Heart left ventricle (tissue), 13 donors: ENCODE measurements around the gene ZNF628.

Experiments used
- POLR2A ChIP-seq, 2 donors: fragments of 450-650 bp; IDR thresholded peaks; one replicate each; pipeline ENCODE4 v1.6.1; 2017; ENCODE audit warnings: antibody characterized with exemption in 2 of 2, mild to moderate bottlenecking in 2 of 2, moderate library complexity in 2 of 2
- TF ChIP-seq, protein P1 (sequence below), 12 donors: fragments of 200-600 bp; sonication (generic) in 4 of 12; IDR thresholded peaks; one replicate each; pipeline versions ENCODE4 v1.5.0 to v1.8.0; 2018 to 2022; ENCODE audit warnings: antibody characterized with exemption in 12 of 12, mild to moderate bottlenecking in 5 of 12
- donor health status: ischemic (EF 13 %, LVEDD 7.1; RV severe dilation, severe dysfunction).
- donor health status: DM: no; HTN: yes; CAD: no.
- donor health status: DM: no; HTN: no; CAD: no.
- donor health status: ischemic (EF 25% LVEDD 6.9; RV normal size, moderate dysfunction).
- donor health status: ischemic (EF 25% LVEDD 5.7; RV mildly dilated, moderate dysfunction).
- donor health status: ischemic (EF 35%, LVEDD 5.7; RV mildly dilated, moderate dysfunction).
- donor health status: nonischemic (EF 11% LVEDD 7.7; RV severe dilation, severe dysfunction).
- donor health status: DM: yes; HTN: yes; CAD: no.
- donor health status: PGD.
- donor health status: ischemic (EF 29% LVEDD 5.4; RV normal size, mild dysfunction).
- donor health status: nonischemic (EF 23%, LVEDD 6.1; RV moderate dilation, normal function).

DNA sequence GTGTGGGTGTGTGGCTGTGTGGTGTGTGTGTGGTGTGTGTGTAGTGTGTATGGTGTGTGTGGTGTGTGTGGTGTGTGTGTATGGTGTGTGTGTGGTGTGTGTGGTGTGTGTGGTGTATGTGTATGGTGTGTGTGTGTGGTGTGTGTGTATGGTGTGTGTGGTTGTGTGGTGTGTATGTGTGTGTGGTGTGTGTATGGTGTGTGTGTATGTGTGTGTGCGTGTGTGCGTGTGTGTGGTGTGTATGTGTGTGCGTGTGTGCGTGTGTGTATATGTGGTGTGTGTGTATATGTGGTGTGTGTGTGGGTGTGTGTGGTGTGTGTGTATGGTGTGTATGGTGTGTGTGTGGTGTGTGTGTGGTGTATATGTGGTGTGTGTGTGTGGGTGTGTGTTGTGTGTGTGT, 41.4 kb upstream of the ZNF628 start:
- TF ChIP-seq, protein P1, sequence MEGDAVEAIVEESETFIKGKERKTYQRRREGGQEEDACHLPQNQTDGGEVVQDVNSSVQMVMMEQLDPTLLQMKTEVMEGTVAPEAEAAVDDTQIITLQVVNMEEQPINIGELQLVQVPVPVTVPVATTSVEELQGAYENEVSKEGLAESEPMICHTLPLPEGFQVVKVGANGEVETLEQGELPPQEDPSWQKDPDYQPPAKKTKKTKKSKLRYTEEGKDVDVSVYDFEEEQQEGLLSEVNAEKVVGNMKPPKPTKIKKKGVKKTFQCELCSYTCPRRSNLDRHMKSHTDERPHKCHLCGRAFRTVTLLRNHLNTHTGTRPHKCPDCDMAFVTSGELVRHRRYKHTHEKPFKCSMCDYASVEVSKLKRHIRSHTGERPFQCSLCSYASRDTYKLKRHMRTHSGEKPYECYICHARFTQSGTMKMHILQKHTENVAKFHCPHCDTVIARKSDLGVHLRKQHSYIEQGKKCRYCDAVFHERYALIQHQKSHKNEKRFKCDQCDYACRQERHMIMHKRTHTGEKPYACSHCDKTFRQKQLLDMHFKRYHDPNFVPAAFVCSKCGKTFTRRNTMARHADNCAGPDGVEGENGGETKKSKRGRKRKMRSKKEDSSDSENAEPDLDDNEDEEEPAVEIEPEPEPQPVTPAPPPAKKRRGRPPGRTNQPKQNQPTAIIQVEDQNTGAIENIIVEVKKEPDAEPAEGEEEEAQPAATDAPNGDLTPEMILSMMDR (IDR thresholded peaks at IDR 0.05): no peak
- no peak for TF ChIP-seq POLR2A (IDR thresholded peaks at IDR 0.05)
